GM18526 (cell line): ENCODE results near the gene NEK7.

Source experiments
- POLR2A ChIP-seq: IDR thresholded peaks from 3 replicates; pipeline ENCODE4 v1.6.1; 2011; ENCODE audit not compliant: insufficient read length; ENCODE audit errors: extremely low read depth

Gene NEK7

GRCh38 chr1:198156745-198157240 lies at the start of gene NEK7:
NEK7 (plus strand) TSS chr1:198156998; CDS start chr1:198232581, 75,583 bp downstream.
- peak; percentile 69 for TF ChIP-seq POLR2A

DNA sequence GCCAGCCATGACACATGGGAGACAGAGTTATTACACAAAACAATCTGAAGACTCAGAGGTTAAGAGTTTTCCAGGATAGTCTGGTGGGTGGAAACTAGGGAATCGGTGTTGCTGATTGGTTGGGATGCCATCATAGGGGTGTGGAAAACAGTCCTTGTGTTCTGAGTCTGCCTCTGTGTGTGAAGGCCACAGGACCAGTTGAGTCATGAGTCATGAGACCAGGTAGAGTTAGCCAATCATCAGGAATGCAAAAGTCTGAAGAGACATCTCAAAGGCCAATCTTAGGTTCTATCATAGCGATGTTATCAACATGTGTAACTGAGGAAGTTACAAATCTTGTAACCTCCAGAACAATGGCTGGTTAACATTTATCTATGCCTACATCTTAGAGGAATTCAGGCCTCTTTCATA lies 49.7 kb upstream of the NEK7 start:
- TF ChIP-seq POLR2A, result no peak

DNA sequence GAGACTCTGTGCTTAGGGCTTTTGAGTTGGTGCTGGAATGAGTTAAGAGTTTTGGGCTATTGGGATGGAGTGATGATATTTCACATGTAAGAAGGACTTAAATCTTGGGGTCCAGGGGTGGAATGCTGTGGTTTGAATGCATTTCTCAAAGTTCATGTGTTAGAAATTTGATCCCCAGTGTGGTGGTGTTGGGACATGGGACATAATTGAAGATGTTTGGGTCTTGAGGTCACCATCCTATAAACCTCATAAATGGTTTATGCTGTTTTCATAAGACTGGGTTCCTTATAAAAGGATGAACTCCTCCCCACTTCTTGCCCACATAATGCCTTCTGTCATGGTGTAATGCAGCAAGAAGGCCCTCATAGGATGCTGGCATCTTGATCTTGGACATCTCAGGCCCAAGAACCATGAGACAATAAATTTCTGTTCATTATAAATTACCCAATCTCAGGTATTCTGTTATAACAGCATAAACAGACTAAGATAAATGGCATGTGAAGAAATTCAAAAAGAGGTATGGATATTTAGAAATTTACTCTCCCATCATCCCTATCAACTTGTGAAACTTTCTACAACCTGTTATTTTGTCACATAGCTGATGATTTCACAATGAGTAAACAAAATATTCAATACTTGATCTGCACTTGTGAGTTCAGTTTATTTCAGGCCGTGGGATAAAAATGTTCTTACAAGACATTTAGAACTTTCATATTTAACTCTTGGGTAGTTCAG lies 48.0 kb upstream of the NEK7 start:
- TF ChIP-seq POLR2A, result no peak

DNA sequence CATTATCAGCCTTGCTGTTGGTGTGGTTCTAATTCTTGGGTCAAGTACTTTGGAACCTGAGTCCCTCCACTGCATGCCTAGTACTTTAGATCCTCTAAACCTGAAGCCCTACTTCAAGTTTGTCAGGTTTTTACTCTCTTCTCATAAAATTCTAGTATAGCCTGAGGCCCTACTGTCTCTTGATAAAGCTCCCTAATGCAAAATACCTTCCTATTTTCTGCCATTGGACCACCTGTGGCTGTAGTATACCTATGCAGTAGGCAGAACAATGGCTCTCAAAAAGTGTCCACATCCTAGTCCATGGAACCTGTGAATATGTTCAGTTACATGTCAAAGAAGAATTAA lies 47.5 kb upstream of the NEK7 start:
- no peak for TF ChIP-seq POLR2A

GRCh38 chr1:198113342-198113750 lies 43.5 kb upstream of the NEK7 start:
- TF ChIP-seq POLR2A, result no peak

- no peak for TF ChIP-seq POLR2A
Measured at GRCh38 chr1:198116069-198116468, 40.7 kb upstream of the NEK7 start.

DNA sequence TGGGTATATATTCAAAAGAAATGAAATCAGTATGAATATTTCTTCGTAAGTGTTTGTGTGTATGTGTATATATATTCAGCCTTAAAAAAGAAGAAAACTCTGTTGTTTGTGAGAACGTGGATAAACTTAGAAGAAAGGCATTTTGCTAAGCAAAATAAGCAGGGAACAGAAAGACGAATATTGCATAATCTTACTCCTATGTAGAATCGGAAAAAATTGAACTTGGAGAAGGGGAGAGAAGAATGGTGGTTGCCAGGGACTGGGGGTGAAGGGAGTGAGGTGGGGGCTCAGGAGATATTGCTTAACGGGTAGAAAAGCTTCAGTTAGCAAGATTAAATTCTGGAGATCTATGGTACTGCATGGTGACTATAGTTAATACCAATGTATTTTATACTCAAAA lies 40.3 kb upstream of the NEK7 start:
- TF ChIP-seq POLR2A, result no peak

DNA sequence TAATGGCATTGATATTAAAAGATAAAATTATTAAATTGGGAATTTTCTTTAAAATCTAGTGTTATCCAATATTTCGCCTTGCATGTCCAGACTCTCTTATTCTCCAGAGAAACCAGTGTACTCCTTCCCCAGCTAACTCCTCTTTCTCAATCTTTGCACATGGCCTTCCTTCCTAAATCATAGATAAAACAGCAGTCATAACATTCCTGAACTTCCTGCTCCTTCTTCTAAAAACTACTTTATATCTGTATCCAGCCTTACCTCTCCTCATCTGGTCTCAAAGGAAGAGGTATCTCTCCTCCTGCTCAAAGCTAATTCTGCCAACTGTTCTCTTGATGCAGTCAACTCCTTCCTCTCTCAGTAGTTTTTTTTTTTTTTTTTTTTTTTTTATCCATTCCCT lies 39.5 kb upstream of the NEK7 start:
- TF ChIP-seq POLR2A, result no peak

DNA sequence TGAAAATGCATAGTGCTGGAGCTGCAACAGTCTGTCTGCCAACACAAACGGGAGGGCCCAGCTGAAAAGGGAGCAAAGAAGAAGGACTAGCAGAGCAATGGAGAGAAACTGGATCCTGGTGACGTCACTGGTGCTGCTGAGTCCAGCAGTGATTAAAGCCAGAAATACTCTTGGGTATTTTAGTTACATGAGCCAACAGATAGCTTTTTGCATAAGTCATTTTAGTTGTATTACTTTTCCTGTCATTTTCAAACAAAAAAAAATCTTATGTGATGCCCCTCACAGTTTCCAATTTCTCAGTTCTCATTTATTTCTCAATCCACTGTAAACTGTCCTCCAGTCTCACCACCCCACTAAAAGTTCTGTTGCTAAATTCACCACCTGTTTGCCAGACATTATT lies 38.7 kb upstream of the NEK7 start:
- TF ChIP-seq POLR2A, result no peak

GRCh38 chr1:198119906-198120305 lies 36.9 kb upstream of the NEK7 start:
- TF ChIP-seq POLR2A, result no peak

DNA sequence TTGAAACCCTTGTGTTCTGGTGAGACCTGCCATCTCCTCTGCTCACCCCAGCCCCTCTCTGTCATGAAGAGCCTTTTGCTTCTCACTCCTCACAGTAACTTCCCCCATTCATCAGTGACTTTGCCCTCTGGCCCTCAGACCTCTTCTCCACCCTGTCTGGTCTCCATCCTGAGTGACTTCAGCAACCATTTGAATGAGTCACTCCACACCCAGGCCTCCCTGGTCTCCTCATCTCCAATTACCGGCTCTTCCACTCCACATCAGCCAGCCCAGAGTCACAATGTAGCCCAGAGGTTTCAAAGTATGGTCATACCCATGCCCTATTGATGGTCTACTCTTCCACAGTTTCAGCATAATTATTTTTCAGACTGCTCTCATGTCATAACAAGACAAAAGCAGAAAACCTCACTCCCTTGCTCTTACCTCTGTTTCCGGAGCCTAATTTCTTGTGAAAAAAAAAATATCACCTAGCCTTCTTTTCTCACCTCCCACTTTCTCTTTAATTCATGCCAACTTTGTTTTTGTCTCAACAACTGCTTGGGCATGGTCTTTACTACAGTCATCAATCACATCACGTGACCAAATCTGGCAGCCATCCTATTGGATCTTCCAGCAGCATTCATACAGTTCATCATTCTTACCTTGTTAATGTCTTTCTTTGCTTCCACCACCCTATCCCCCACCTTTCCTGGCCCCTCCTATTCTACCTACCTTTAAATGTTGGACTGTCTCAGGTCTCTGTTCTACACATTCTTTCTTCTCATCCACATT lies 35.6 kb upstream of the NEK7 start:
- TF ChIP-seq POLR2A, result no peak

DNA sequence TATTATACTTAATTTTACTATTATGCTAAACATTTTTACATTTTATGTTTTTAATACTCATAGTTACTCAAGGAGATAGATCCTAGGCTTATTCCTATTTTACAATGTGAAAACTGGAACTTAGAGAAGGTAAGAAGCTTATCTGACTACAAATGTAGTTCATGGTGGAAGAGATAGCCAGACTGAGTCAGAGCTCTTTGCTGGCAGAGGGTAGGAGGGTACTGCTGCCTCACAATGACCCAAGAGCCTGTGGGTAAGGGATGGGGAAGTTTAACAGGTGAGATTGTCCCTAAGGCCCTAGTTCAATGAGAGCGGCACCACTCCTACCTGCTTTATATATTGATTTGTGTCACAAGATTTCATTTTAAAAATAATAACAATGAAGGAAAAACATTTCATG lies 34.1 kb upstream of the NEK7 start:
- TF ChIP-seq POLR2A, result no peak

GRCh38 chr1:198123133-198123532 lies 33.7 kb upstream of the NEK7 start:
- no peak for TF ChIP-seq POLR2A

- no peak for TF ChIP-seq POLR2A
Measured at GRCh38 chr1:198124673-198125072, 32.1 kb upstream of the NEK7 start.

- no peak for TF ChIP-seq POLR2A
Measured at GRCh38 chr1:198125995-198126735, 30.6 kb upstream of the NEK7 start.

- TF ChIP-seq POLR2A, result no peak
Measured at GRCh38 chr1:198128533-198128932, 28.3 kb upstream of the NEK7 start.
